Measurements from ENCODE around the gene ZNF597.

DNA sequence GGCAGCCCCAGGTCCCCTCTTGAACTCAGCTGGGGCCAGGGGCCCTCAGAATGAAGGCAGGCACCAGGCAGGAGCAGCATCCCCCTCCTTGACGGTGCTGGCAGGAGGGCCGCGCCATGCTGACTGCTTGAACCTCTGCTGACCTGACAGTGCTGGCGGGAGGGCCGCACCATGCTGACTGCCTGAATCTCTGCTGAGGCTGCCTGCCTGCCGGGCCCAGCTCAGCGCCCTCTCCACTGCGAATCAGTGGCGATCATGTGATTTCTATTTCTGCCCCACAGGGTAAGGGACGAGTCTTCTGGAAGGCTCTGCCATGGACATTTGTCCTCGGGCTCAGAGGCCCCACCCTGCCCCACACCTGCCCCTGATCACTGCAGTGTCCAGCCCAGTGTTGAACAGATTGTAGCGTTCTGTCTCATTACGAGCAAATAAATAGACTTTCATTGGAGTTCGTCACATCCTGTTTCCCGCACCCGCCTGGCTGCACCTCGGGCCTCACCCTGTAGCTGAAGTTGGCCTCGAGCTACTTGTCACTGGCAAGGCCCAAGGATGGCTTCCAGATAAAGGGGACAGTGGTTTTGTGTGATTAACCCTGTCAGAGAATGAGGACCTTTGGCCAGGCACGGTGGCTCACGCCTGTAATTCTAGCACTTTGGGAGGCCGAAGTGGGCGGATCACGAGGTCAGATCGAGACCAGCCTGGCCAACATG is 43.4 kb upstream of the ZNF597 start:
- TF ChIP-seq, protein P1, sequence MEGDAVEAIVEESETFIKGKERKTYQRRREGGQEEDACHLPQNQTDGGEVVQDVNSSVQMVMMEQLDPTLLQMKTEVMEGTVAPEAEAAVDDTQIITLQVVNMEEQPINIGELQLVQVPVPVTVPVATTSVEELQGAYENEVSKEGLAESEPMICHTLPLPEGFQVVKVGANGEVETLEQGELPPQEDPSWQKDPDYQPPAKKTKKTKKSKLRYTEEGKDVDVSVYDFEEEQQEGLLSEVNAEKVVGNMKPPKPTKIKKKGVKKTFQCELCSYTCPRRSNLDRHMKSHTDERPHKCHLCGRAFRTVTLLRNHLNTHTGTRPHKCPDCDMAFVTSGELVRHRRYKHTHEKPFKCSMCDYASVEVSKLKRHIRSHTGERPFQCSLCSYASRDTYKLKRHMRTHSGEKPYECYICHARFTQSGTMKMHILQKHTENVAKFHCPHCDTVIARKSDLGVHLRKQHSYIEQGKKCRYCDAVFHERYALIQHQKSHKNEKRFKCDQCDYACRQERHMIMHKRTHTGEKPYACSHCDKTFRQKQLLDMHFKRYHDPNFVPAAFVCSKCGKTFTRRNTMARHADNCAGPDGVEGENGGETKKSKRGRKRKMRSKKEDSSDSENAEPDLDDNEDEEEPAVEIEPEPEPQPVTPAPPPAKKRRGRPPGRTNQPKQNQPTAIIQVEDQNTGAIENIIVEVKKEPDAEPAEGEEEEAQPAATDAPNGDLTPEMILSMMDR (IDR thresholded peaks at IDR 0.05; ENCODE audit: borderline replicate concordance, extremely low read depth, low read length, poor library complexity, severe bottlenecking) = no peak
- no peak for TF ChIP-seq EZH2 (IDR thresholded peaks at IDR 0.05; ENCODE audit: borderline replicate concordance, low read depth, low read length, severe bottlenecking)

Data from DND-41 (cell line).